ENCODE measurements around the gene MRPL4. TPM values are rescaled to one million over a fixed set of nuclear protein-coding genes. Genes with fewer than 3 reads are reported as not detected.

MRPL4 gene
- total and polyA plus RNA-seq, 2 experiments from 2014 or later = 92.0 to 171 TPM

DNA sequence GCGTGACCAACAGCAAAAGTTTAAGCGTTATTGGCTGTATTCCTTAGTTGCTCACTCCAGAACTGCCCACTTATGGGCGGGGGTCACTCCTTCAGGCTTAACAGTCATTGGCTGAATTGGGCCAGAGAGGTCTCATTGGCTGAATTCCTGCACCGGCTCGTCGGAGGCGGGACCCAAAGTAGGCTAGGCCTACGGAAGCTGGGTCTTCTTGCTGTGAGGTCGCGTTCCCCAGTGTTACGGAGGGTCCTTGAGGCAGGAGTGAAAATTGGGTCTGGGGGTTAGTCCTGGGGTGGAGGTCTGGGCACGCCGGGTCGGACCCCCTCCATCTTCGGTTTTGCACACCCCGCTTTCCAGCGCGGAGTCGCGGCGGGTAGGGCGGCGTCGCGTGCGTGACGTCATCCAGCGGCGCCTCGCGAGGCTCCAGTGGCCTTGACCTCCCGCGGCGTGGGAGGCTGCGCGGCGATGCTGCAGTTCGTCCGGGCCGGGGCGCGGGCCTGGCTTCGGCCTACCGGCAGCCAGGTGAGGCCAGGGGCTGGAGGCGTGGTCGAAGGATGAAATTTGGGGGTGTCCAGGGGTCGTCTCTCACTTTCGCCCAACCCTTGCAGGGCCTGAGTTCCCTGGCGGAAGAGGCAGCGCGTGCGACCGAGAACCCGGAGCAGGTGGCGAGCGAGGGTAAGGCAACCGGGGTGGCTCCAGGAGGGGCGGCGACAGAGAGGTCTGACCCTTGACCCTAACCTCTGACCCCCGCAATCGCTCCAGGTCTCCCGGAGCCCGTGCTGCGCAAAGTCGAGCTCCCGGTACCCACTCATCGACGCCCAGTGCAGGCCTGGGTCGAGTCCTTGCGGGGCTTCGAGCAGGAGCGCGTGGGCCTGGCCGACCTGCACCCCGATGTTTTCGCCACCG is at the start of gene MRPL4 (continued):
- TF ChIP-seq, protein P1, sequence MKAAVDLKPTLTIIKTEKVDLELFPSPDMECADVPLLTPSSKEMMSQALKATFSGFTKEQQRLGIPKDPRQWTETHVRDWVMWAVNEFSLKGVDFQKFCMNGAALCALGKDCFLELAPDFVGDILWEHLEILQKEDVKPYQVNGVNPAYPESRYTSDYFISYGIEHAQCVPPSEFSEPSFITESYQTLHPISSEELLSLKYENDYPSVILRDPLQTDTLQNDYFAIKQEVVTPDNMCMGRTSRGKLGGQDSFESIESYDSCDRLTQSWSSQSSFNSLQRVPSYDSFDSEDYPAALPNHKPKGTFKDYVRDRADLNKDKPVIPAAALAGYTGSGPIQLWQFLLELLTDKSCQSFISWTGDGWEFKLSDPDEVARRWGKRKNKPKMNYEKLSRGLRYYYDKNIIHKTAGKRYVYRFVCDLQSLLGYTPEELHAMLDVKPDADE (IDR thresholded peaks at IDR 0.05) = no peak

DNA sequence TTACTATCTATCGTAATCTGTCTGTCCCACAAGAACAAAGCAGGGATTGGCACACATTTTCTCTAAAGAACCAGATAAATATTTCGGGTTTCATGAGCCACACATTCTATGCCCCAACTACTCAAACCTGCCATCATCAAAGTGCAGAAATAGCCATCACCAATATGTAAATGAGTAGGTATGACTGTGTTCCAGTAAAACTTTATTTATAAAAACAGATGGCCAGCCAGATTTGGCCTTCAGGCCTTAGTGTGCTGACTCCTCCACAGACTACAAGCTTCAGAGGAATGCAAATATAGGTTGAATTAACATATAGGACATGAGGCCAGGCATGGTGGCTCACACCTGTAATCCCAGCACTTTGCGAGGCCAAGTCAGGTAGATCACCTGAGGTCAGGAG is 48.3 kb upstream of the MRPL4 start:
- Histone ChIP-seq H3K4me2 (no peak overlapping the region), H4K20me1 (replicated peaks; ENCODE audit: insufficient read depth) (no peaks in the 10 kb centered on the region), H3K27me3 (ENCODE audit: insufficient read depth) (no peaks in the 10 kb centered on the region), H3K27ac (ENCODE audit: low read depth) (no peak overlapping the region), H3F3A (replicated peaks; ENCODE audit: low read depth) (no peaks in the 10 kb centered on the region), H3K4me1 (ENCODE audit: insufficient read depth) (no peaks in the 10 kb centered on the region), H3K4me3 (no peak overlapping the region), H3K9me2 (ENCODE audit: insufficient read depth) (no peaks in the 10 kb centered on the region), H3K79me2 (replicated peaks; ENCODE audit: insufficient read depth) (no peaks in the 10 kb centered on the region), H2AFZ (no peak overlapping the region), H3K36me3 (ENCODE audit: insufficient read depth) (no peaks in the 10 kb centered on the region)
- no peak for DNase-seq (ENCODE audit: low spot score)
- ATAC-seq = peak; percentile 29; the same call in 1 of the 3 replicates
- Mint-ChIP-seq H3K27ac (no peak overlapping the region), H3K4me3 (no peak overlapping the region), H3K36me3 (ENCODE audit: low read depth) (peaks cover 5% of the 10 kb centered on the region; the same call in 1 of the 3 replicates), H3K4me1 (peaks cover 11% of the 10 kb centered on the region; the same call in 2 of the 3 replicates), H3K27me3 (ENCODE audit: insufficient read depth, low read depth, poor library complexity) (peaks cover 5% of the 10 kb centered on the region), H3K9me3 (peaks cover 17% of the 10 kb centered on the region)
- TF ChIP-seq, protein P2, sequence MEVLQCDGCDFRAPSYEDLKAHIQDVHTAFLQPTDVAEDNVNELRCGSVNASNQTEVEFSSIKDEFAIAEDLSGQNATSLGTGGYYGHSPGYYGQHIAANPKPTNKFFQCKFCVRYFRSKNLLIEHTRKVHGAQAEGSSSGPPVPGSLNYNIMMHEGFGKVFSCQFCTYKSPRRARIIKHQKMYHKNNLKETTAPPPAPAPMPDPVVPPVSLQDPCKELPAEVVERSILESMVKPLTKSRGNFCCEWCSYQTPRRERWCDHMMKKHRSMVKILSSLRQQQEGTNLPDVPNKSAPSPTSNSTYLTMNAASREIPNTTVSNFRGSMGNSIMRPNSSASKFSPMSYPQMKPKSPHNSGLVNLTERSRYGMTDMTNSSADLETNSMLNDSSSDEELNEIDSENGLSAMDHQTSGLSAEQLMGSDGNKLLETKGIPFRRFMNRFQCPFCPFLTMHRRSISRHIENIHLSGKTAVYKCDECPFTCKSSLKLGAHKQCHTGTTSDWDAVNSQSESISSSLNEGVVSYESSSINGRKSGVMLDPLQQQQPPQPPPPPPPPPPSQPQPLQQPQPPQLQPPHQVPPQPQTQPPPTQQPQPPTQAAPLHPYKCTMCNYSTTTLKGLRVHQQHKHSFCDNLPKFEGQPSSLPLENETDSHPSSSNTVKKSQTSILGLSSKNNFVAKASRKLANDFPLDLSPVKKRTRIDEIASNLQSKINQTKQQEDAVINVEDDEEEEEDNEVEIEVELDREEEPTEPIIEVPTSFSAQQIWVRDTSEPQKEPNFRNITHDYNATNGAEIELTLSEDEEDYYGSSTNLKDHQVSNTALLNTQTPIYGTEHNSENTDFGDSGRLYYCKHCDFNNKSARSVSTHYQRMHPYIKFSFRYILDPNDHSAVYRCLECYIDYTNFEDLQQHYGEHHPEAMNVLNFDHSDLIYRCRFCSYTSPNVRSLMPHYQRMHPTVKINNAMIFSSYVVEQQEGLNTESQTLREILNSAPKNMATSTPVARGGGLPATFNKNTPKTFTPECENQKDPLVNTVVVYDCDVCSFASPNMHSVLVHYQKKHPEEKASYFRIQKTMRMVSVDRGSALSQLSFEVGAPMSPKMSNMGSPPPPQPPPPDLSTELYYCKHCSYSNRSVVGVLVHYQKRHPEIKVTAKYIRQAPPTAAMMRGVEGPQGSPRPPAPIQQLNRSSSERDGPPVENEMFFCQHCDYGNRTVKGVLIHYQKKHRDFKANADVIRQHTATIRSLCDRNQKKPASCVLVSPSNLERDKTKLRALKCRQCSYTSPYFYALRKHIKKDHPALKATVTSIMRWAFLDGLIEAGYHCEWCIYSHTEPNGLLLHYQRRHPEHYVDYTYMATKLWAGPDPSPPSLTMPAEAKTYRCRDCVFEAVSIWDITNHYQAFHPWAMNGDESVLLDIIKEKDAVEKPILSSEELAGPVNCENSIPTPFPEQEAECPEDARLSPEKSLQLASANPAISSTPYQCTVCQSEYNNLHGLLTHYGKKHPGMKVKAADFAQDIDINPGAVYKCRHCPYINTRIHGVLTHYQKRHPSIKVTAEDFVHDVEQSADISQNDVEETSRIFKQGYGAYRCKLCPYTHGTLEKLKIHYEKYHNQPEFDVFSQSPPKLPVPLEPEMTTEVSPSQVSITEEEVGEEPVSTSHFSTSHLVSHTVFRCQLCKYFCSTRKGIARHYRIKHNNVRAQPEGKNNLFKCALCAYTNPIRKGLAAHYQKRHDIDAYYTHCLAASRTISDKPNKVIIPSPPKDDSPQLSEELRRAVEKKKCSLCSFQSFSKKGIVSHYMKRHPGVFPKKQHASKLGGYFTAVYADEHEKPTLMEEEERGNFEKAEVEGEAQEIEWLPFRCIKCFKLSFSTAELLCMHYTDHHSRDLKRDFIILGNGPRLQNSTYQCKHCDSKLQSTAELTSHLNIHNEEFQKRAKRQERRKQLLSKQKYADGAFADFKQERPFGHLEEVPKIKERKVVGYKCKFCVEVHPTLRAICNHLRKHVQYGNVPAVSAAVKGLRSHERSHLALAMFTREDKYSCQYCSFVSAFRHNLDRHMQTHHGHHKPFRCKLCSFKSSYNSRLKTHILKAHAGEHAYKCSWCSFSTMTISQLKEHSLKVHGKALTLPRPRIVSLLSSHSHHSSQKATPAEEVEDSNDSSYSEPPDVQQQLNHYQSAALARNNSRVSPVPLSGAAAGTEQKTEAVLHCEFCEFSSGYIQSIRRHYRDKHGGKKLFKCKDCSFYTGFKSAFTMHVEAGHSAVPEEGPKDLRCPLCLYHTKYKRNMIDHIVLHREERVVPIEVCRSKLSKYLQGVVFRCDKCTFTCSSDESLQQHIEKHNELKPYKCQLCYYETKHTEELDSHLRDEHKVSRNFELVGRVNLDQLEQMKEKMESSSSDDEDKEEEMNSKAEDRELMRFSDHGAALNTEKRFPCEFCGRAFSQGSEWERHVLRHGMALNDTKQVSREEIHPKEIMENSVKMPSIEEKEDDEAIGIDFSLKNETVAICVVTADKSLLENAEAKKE (CRISPR knock-in tag; IDR thresholded peaks at IDR 0.05) = no peak
- TF ChIP-seq CREB1 (CRISPR knock-in tag; IDR thresholded peaks at IDR 0.05; ENCODE audit: low read depth) = no peak
- TF ChIP-seq, protein P3, sequence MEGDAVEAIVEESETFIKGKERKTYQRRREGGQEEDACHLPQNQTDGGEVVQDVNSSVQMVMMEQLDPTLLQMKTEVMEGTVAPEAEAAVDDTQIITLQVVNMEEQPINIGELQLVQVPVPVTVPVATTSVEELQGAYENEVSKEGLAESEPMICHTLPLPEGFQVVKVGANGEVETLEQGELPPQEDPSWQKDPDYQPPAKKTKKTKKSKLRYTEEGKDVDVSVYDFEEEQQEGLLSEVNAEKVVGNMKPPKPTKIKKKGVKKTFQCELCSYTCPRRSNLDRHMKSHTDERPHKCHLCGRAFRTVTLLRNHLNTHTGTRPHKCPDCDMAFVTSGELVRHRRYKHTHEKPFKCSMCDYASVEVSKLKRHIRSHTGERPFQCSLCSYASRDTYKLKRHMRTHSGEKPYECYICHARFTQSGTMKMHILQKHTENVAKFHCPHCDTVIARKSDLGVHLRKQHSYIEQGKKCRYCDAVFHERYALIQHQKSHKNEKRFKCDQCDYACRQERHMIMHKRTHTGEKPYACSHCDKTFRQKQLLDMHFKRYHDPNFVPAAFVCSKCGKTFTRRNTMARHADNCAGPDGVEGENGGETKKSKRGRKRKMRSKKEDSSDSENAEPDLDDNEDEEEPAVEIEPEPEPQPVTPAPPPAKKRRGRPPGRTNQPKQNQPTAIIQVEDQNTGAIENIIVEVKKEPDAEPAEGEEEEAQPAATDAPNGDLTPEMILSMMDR (conservative IDR thresholded peaks at IDR 0.05; ENCODE audit: low read depth in 2 of 2) = no peak
- no peak for TF ChIP-seq NANOG (IDR thresholded peaks at IDR 0.05; ENCODE audit: borderline replicate concordance)
- TF ChIP-seq POLR2AphosphoS5 (IDR thresholded peaks at IDR 0.05; ENCODE audit: low read depth) = no peak
- TF ChIP-seq ZNF114 (CRISPR knock-in tag; IDR thresholded peaks at IDR 0.05) = no peak
- TF ChIP-seq, protein P1 (IDR thresholded peaks at IDR 0.05) = no peak
- no peak for TF ChIP-seq ZNF331 (CRISPR knock-in tag; IDR thresholded peaks at IDR 0.05; ENCODE audit: low read depth)
- TF ChIP-seq EZH2phosphoT487 (IDR thresholded peaks at IDR 0.05; ENCODE audit: unreplicated experiment) = no peak
